OCI-M2 (cell line): Measurements from ENCODE around the gene MYNN.

ENCODE experiments used
- DNase-seq: peaks from one replicate; lab custom pipeline; 2025; ENCODE audit not compliant: unreplicated experiment; lab: John Stamatoyannopoulos, UW

MYNN gene

DNA sequence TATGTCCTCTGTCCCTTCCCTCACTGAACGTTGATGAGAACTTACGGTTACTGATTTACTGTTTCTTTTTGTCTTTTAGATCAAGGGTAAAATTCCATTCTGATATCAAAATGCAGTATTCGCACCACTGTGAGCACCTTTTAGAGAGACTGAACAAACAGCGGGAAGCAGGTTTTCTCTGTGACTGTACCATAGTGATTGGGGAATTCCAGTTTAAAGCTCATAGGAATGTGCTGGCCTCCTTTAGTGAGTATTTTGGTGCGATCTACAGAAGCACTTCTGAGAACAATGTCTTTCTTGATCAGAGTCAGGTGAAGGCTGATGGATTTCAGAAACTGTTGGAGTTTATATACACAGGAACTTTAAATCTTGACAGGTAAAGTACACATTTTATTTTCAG is 990 bp downstream of the MYNN start:
- DNase-seq, result no peak

- DNase-seq, result no peak
Observed at GRCh38 chr3:169777822-169778221, 4.6 kb downstream of the MYNN start.

DNA sequence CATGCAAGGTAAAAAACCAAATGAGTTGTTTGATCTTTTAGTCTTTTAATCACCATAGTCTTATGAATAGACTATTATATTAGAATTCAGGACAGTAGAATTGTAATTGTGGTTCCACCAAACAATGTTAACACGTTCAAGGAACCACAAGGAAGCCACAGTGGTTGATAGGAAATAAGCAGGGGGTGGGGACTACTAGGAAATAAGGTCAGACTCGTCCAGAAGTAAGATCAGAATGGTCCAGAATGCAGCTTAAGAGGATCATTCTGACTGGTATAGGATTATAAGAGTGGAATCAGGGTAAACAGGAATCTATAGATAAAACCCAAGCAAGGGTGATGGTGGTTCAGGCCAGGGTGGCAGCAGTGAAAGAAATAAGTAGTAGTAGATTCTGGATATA is 7.5 kb downstream of the MYNN start:
- no peak for DNase-seq

DNA sequence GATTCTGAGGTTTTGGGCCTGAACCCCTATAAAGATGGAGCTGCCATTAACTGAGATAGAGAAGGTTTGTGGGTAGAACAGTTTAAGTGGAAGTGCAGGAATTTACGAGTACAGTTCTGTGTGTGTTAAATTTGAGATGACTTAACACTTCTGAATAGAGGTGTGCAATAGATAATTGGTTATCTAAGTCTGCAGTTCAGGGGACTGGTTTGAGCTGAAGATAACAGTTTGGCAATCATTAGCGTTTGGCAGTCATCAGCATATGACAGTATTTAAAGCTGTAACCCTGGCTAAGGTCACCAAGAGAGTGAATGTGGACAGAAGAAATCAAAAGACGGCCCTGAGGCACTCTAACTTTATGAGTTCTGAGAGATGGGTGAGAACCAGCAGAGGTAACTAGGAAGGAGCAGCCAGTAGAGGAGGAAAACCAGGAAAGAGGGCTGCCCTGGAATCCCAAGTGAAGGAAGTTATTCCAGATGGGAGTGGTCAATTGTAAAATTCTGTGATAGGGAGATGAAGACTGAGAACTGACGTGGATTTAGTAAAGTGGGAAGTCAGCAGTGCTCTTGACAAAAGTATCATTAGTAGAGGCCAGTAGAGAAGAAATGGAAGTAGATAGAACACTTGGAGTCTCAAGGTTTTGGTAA is 8.1 kb downstream of the MYNN start:
- no peak for DNase-seq

DNA sequence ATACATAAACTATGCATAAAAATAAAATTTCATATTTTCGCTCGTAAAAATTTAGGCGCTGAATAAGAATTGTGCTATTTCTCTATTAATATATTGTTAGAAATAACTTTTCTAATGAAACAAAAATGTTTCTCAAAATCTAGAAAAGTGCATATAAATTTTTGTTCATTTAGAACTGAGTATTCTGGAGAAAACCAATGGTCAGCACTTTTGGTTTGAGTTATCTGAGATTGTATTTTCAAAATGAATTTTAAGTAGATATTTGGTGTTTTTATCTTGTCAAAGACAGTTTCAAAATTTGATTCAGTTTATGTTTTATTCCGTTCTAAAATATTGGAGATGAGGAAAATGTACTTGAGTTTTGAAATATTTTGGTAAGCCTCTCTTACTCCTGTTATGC is 13.9 kb downstream of the MYNN start:
- no peak for DNase-seq

DNA sequence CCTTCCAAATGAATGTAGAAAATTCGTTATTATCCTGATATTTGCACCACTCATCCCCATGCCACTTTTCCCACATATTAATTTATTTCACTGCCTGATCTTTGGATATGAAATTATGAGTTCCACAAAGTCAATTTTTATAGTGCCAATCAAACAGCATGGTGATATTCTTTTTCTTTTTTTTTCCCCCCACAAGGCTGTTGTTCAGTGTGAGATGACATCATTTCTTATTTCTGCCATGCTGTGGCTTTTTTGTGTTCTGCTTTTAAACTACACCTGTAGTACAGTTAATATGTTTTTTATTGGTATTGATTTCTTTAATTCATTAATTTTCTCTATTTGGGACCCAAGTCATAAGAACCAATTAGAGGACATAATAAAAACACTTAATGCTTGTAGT is 14.6 kb downstream of the MYNN start:
- no peak for DNase-seq

- no peak for DNase-seq
Observed at GRCh38 chr3:169790219-169790618, 17.0 kb downstream of the MYNN start.

- DNase-seq, result no peak
Observed at GRCh38 chr3:169790687-169791429, 17.7 kb downstream of the MYNN start.

DNA sequence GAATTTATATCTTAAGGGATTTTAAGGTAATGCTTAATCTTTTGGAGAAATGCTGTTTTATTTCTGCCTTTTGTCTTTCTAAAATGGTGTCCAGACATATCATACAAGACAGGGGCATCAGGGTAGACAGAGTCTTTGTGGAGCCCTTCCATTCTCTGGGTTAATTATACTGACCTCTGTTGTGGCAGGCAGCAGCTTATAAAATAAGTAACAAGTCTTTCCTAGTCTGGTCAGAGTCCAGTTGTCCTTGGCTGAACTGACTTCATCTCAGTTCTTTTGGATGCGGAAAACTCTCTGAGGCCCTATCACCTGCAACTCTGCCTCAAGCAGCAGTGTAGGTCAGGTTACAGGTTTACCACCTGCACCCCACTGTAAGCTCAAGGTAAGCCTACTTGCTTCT is 19.2 kb downstream of the MYNN start:
- DNase-seq, result no peak

GRCh38 chr3:169804681-169805080 is 31.5 kb downstream of the MYNN start:
- no peak for DNase-seq

DNA sequence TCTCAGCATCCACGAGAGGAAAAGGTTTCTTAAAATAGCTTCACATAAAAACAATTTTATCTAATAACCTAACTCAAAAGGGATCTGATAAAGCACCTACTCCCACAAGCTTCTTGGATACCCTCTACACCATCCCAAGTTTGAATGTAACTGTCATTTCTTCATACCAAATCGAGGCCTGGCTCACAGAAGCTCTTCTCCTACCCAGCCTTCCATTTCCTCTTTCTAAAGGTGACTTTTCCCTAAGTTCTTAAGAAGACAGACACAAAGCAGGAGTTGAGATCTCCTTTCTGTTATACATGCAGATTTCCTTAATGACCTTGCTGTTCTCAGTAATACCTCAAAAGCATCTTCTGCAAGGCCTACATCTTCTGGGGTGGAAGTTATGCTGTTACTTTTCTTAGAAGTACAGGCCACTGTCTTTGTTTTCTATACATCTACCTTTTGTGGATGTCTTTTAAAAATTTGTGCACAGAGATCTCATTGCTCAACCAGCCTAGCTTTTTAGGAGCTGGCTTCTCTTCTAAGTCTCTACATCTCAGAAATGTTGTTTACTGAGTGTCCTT is 36.1 kb downstream of the MYNN start:
- DNase-seq, result no peak

DNA sequence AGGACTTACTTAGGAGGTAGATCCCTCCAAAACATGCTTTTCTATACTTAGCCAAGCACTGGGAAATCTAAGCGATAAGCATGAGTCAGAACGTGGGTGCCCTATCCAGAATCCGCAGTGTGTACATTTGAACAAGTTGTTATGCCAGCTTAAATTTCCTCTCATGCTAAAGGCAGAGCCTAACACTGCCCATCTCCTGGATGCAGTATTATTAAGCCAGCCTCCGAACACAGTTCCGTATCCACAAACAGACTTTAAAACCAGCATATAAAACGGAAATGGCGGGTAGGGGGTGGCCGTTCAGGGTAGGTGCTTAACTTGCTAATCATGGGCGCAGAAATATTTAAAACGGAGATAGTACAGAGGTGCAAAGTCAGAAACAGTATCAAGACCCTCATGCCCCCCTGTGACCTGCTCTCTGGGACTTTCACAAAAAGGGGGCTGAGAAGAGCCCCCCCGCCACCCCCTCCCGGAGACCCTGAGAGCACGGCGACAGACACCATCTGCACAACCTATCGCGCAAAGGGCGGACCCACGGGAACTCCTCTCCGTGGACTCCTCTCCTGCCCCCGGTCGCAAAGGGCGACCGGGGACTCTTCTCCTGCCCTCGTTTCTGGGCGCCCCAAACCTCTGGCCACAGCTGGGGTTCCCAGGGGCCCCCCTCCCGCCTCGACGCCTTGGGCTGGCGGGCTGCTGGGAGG is 38.6 kb downstream of the MYNN start:
- peak; percentile 19 for DNase-seq

DNA sequence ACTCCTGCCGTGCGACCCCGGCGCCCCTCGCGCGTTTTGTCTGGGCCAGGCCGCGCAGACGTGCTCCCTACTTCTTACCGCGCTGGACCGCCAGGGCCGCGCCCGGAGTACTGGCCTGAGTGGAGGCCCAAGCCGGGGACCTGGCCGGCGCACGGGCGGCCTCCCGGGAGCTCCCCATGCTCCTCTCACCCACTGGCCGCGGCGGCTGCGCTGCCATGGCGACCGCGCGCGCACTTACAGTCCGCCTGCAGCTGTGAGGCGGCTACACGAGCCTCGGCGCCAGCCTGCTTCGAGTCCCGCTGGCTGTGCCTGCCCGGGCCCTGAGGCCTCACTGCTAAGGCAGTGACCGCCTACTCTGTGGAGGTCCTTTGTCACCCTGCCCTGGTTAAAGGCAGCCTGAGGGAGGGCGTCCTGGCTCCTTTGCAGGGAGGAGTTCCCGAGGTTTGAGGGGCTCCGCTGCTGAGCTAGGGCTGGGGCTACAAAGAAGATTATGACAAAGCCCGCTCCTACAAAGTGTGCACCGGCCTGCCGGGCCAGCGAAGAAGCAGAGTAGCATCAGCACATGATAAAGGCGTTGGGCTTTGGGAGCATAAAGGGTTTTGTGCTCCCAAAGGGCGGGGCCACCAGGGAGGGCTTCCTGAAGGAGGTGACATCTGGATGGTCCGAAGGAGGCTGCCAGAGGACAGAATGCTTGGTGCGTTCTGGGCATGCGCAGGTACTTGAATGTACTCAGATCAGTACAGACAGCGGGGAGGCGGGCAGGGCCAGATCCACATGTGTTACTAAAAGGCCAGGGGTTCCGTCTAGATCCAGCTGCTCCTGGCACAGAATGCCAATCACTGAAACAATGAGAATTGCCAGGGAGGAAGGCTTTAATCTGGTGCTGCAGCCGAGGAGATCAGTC is 39.4 kb downstream of the MYNN start, which contains the start of the genes LRRC34 and LRRIQ4:
TSS of gene LRRC34 (minus strand) at position 573 of the 904 bp plus-strand sequence. CDS start at position 217, 356 bp downstream.
TSS of gene LRRIQ4 (plus strand) at position 539 of the 904 bp plus-strand sequence. CDS start 9,052 bp downstream, outside the sequence.
- DNase-seq, result no peak

GRCh38 chr3:169813278-169813677 is 40.1 kb downstream of the MYNN start:
- no peak for DNase-seq

DNA sequence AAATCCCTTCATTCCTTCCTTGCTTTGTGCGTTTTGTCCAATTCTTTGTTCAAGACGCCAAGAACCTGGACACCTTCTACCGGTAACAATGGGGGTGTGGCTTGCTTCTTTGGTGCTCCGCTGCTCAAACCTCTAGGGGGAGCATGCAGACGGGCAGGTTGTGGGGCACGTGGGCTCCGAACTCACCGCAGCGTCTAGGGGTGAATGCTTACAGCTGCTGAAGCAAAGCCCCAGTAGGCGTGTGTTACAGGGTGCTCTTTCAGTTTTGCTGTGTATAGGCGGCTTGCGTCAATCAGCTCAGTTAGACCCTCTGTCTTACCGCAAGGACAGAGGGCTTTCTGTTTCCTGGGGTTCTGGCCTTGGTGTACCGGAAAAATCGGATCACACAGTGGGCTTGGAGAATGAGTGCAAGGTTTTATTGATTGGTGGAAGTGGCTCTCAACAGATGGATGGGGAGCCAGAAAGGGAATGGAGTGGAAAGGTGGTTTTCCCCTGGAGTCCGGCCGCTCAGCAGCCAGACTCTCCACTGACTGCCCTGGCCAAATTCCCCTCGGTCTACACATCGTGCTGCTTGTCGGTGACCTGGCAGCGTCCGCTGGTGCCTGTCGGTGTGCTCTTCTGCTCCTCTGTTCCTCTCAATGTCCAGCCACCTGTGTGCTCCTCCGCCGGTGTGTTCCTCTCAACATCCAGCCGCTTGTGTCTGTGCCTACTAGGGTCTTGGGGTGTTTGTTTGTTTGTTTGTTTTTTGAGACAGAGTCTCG is 40.7 kb downstream of the MYNN start:
- peak; percentile 38 for DNase-seq

DNA sequence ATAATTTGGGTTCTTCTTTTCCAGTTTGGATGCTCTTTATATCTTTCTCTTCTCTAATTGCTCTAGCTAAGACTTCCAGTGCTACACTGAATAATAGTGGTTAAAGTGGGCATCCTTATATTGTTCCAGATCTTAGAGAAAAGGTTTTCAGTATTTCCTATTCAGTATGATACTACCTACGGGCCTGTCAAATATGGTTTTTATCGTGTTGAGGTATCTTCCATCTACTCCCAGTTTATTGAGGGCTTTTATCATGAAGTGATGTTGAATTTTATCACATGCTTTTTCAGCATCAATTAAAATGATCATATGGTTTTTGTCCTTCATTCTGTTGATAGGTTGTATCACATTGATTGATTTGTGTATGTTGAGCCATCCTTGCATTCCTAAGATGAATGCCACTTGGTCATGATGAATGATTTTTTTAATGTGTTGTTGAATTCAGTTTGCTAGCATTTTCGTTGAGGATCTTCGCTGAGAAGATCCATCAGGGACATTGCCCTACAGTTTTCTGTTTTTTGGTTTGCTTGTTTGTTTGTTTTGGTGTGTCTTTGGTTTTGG is 42.5 kb downstream of the MYNN start:
- no peak for DNase-seq

GRCh38 chr3:169818316-169818715 is 45.1 kb downstream of the MYNN start:
- DNase-seq, result no peak

GRCh38 chr3:169822091-169822490 is 48.9 kb downstream of the MYNN start:
- DNase-seq, result no peak

- DNase-seq, result no peak
Observed at GRCh38 chr3:169822540-169822939, 49.3 kb downstream of the MYNN start.

GRCh38 chr3:169822983-169823382 is 49.8 kb downstream of the MYNN start:
- no peak for DNase-seq
